Activated CD4-positive, alpha-beta memory T cell treated with anti-CD3 and anti-CD28 coated beads for 36 hours (primary cell): ENCODE data around the gene MYDGF. TPM values are rescaled to one million over a fixed set of nuclear protein-coding genes. Genes with fewer than 3 reads are reported as not detected.

ENCODE experiments used
- CTCF ChIA-PET: fragments of 350-600 bp; sonication (Branson Sonifier 250); formaldehyde crosslinking; loops from one replicate; lab custom pipeline; 2021; ENCODE audit warnings: antibody characterized with exemption, inconsistent platforms; lab: Charles Lee
- POLR2A ChIA-PET: fragments of 350-600 bp; sonication (Branson Sonifier 250); formaldehyde crosslinking; loops from one replicate; lab custom pipeline; 2021; ENCODE audit warnings: antibody characterized with exemption; lab: Charles Lee
- DNase-seq: peaks from one replicate; pipeline ENCODE4 v3.0.0-alpha.2; 2020
- H3K27ac Mint-ChIP-seq: one replicate; pipeline ENCODE4 v1.8.0; 2021; ENCODE audit warnings: mixed read lengths
- H3K27me3 Mint-ChIP-seq: one replicate; pipeline ENCODE4 v1.8.0; 2021; ENCODE audit warnings: mixed read lengths
- H3K36me3 Mint-ChIP-seq: one replicate; pipeline ENCODE4 v1.8.0; 2021; ENCODE audit warnings: mixed read lengths
- H3K4me1 Mint-ChIP-seq: one replicate; pipeline ENCODE4 v1.8.0; 2021; ENCODE audit warnings: low read depth, mixed read lengths
- H3K4me3 Mint-ChIP-seq: one replicate; pipeline ENCODE4 v1.8.0; 2021; ENCODE audit warnings: mild to moderate bottlenecking, mixed read lengths
- H3K9me3 Mint-ChIP-seq: one replicate; pipeline ENCODE4 v1.8.0; 2021; ENCODE audit warnings: mixed read lengths
- intact Hi-C: fragments of 100-400 bp; cut with micrococcal nuclease; formaldehyde crosslinking; loops from one replicate; pipeline ENCODE4 v1.15.1; 2023
- total RNA-seq, 2 experiments: library from RNA; stranded (reverse); gene quantifications; one replicate each; pipeline ENCODE4 v1.2.3, GENCODE V29; 2021

Gene MYDGF
- total RNA-seq, 2 experiments from 2014 or later = 72.9 to 74.7 TPM

- peaks cover 14% of the 10 kb centered on the region for H3K36me3 Mint-ChIP-seq
- DNase-seq = no peak
- no peak overlapping the region for H3K4me3 Mint-ChIP-seq
- H3K4me1 Mint-ChIP-seq = peaks cover 5% of the 10 kb centered on the region
- ChIA-PET CTCF (no interaction called here), POLR2A (no interaction called here)
- H3K27ac Mint-ChIP-seq = peak overlapping the region; percentile 44
- H3K27me3 Mint-ChIP-seq = no peaks in the 10 kb centered on the region
- intact Hi-C loops = no loop called here
- no peaks in the 10 kb centered on the region for H3K9me3 Mint-ChIP-seq
Measured at GRCh38 chr19:4709440-4710280, 39.5 kb upstream of the MYDGF start.

- Mint-ChIP-seq H3K4me3 (no peak overlapping the region), H3K27me3 (no peaks in the 10 kb centered on the region), H3K27ac (no peak overlapping the region), H3K9me3 (no peaks in the 10 kb centered on the region), H3K4me1 (peaks cover 5% of the 10 kb centered on the region), H3K36me3 (peaks cover 11% of the 10 kb centered on the region)
- no peak for DNase-seq
- intact Hi-C loops = no loop called here
- CTCF ChIA-PET = interaction anchor here (0.6 kb wide), 1 partner anchor 235 kb away, joined by 5 read pairs; no protein-coding TSS in a partner anchor
- POLR2A ChIA-PET = no interaction called here
Measured at GRCh38 chr19:4707956-4708650, 38.0 kb upstream of the MYDGF start.

GRCh38 chr19:4707322-4707721 lies 37.2 kb upstream of the MYDGF start:
- Mint-ChIP-seq H3K27me3 (no peaks in the 10 kb centered on the region), H3K27ac (no peak overlapping the region), H3K4me1 (peaks cover 5% of the 10 kb centered on the region), H3K9me3 (no peaks in the 10 kb centered on the region), H3K36me3 (peaks cover 16% of the 10 kb centered on the region), H3K4me3 (no peak overlapping the region)
- DNase-seq = no peak
- POLR2A ChIA-PET = no interaction called here
- CTCF ChIA-PET = no interaction called here
- intact Hi-C loops = no loop called here

DNA sequence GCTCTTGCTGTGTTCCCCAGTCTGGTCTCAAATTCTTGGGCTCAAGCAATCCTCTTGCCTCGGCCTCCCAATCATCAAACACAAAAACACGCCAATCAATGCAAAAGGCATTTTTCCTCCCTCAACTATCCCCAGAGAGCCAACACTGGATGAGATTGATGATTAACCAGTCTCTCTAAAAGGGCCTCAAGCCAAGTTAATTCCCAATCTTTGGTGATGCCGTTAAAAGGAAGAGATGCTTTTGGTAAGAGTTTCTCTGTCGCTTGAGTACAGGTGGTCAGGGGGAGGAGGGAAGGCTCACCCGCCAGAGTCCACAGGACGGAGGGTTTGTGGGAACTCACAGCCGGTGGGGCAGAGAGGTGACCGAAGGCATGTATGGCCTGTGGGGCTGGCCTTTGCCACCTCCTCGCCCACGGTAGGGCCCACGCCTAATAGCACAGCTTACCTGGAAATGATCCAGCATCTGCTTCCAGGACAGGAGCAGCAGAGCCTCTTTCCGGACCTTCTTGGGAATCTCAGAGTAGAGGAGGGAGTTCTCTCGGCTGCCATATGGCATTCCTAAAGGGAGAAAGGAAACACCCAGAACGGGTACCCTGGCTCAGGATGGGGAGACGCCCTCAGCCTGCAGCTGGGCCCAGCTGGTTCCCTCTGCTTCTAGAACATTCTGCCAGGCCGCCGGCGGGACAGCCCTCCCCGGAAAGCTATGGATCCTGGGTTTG lies 35.4 kb upstream of the MYDGF start:
- Mint-ChIP-seq H3K27me3 (no peaks in the 10 kb centered on the region), H3K27ac (no peak overlapping the region), H3K4me1 (peaks cover 5% of the 10 kb centered on the region), H3K9me3 (no peaks in the 10 kb centered on the region), H3K4me3 (no peak overlapping the region), H3K36me3 (peaks cover 16% of the 10 kb centered on the region)
- intact Hi-C loops = no loop called here
- ChIA-PET POLR2A (no interaction called here), CTCF (interaction anchor here (1.2 kb wide), 1 partner anchor 12 kb away, joined by 3 read pairs; no protein-coding TSS in a partner anchor)
- DNase-seq = no peak

DNA sequence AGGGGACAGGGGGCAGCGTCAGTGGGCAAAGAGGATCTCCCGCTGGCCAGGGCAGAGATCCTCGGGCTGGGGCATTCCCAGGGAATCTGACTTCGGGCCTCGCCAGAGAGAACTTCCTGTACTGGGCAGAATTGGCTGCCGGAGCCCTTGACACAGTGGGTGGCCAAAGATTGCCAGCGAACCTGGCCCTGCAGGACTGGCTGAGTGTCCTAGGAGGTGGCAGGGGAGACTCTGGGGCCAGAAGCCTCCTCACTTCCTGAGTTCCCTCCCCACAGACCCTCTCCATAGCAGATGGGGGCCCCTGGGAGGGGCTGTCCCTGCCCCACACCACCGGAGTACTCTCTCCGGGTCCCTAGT lies 34.2 kb upstream of the MYDGF start:
- H3K27me3 Mint-ChIP-seq = no peaks in the 10 kb centered on the region
- H3K36me3 Mint-ChIP-seq = peaks cover 16% of the 10 kb centered on the region
- no peak overlapping the region for H3K4me3 Mint-ChIP-seq
- no peaks in the 10 kb centered on the region for H3K9me3 Mint-ChIP-seq
- POLR2A ChIA-PET = interaction anchor here (0.6 kb wide), 1 partner anchor 36 kb away, joined by 3 read pairs; no protein-coding TSS in a partner anchor
- CTCF ChIA-PET = interaction anchor here (1.2 kb wide), 1 partner anchor 13 kb away, joined by 3 read pairs; no protein-coding TSS in a partner anchor
- intact Hi-C loops = no loop called here
- no peak overlapping the region for H3K27ac Mint-ChIP-seq
- no peak for DNase-seq
- H3K4me1 Mint-ChIP-seq = peaks cover 2% of the 10 kb centered on the region

GRCh38 chr19:4703671-4704316 lies 33.7 kb upstream of the MYDGF start:
- ChIA-PET POLR2A (interaction anchor here (0.6 kb wide), 1 partner anchor 35 kb away, joined by 3 read pairs; no protein-coding TSS in a partner anchor), CTCF (interaction anchor here (0.6 kb wide), 1 partner anchor 19 kb away, joined by 3 read pairs; no protein-coding TSS in a partner anchor)
- DNase-seq = no peak
- intact Hi-C loops = no loop called here
- no peak overlapping the region for H3K27ac Mint-ChIP-seq
- no peak overlapping the region for H3K4me3 Mint-ChIP-seq
- H3K4me1 Mint-ChIP-seq = no peaks in the 10 kb centered on the region
- no peaks in the 10 kb centered on the region for H3K9me3 Mint-ChIP-seq
- no peaks in the 10 kb centered on the region for H3K27me3 Mint-ChIP-seq
- peaks cover 14% of the 10 kb centered on the region for H3K36me3 Mint-ChIP-seq

DNA sequence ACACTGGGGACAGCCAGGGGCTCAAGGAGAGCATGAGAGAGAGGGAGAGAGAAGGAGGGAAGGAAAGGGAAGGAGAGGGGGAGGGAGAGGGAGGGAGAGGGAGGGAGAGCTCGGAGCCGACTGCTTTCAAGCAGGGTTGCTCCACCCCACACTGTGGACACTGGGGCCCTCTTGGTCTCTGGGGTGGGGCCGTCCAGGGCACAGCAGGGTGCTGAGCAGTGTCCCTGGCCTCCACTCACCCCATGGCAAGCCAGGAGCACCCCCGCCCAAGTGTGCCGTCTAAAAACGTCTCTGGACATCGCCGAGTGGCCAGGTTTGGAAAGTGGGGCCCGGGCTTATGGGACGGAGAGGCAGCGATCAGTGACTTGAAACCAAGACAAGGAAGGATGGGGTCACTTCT lies 32.6 kb upstream of the MYDGF start:
- Mint-ChIP-seq H3K4me1 (no peaks in the 10 kb centered on the region), H3K4me3 (no peak overlapping the region), H3K36me3 (peaks cover 14% of the 10 kb centered on the region), H3K27me3 (no peaks in the 10 kb centered on the region), H3K9me3 (no peaks in the 10 kb centered on the region), H3K27ac (no peak overlapping the region)
- ChIA-PET POLR2A (no interaction called here), CTCF (no interaction called here)
- DNase-seq = no peak
- intact Hi-C loops = no loop called here

DNA sequence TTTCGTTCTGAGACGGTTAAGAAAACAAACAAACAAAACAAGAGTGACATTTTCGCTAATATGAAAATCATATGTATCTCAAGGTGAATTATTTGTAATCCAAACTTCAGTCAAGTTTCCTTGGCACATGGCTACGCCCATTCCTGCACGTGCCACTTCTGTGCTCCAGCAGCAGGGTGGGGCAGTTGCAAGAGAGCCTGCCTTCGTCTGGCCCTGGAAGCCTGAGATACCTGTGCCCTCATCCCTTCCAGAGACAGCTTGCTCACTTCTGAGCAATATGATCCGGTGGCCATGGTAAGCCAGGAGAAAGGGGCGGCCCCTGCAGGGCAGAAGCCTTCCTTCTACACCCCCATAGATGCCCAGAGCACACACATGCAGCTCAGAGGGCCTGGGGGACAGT lies 31.4 kb upstream of the MYDGF start:
- DNase-seq = no peak
- Mint-ChIP-seq H3K27ac (no peak overlapping the region), H3K36me3 (peaks cover 17% of the 10 kb centered on the region), H3K4me3 (no peak overlapping the region), H3K4me1 (no peaks in the 10 kb centered on the region), H3K27me3 (no peaks in the 10 kb centered on the region), H3K9me3 (no peaks in the 10 kb centered on the region)
- ChIA-PET POLR2A (no interaction called here), CTCF (no interaction called here)
- intact Hi-C loops = no loop called here

GRCh38 chr19:4700693-4700970 lies 30.5 kb upstream of the MYDGF start:
- H3K4me3 Mint-ChIP-seq = no peak overlapping the region
- CTCF ChIA-PET = interaction anchor here (1.0 kb wide), 1 partner anchor 24 kb away, joined by 3 read pairs; no protein-coding TSS in a partner anchor
- H3K4me1 Mint-ChIP-seq = no peaks in the 10 kb centered on the region
- POLR2A ChIA-PET = no interaction called here
- no peak for DNase-seq
- H3K36me3 Mint-ChIP-seq = peaks cover 19% of the 10 kb centered on the region
- no peak overlapping the region for H3K27ac Mint-ChIP-seq
- H3K9me3 Mint-ChIP-seq = no peaks in the 10 kb centered on the region
- intact Hi-C loops = no loop called here
- no peaks in the 10 kb centered on the region for H3K27me3 Mint-ChIP-seq

GRCh38 chr19:4699826-4700692 lies 29.9 kb upstream of the MYDGF start:
- CTCF ChIA-PET = interaction anchor here (1.0 kb wide), 1 partner anchor 23 kb away, joined by 3 read pairs; no protein-coding TSS in a partner anchor
- DNase-seq = no peak
- Mint-ChIP-seq H3K9me3 (no peaks in the 10 kb centered on the region), H3K36me3 (peaks cover 23% of the 10 kb centered on the region), H3K4me1 (no peaks in the 10 kb centered on the region), H3K4me3 (no peak overlapping the region), H3K27me3 (no peaks in the 10 kb centered on the region), H3K27ac (no peak overlapping the region)
- intact Hi-C loops = no loop called here
- POLR2A ChIA-PET = no interaction called here

DNA sequence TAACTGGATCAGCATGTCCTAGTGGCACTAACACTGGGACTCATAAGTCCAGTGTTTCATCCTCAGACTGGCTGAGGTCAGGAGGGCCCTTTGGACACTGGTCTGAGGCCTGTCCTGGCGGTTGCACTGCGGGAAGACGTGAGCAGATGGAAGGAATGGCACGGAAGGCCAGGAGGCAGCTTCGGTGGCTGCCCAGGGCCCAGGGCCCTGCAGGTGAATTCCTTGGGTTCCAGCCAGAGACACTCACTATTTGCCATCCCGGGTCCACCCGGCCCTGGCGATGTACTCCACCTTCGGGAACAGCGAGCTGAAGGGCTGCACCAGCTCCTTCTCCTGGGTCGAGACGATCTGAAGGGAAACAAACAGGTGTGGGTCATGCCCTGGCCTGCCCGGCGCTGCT lies 27.2 kb upstream of the MYDGF start:
- H3K27ac Mint-ChIP-seq = no peak overlapping the region
- H3K36me3 Mint-ChIP-seq = peaks cover 29% of the 10 kb centered on the region
- H3K9me3 Mint-ChIP-seq = no peaks in the 10 kb centered on the region
- no peaks in the 10 kb centered on the region for H3K4me1 Mint-ChIP-seq
- H3K4me3 Mint-ChIP-seq = no peak overlapping the region
- no peak for DNase-seq
- ChIA-PET POLR2A (no interaction called here), CTCF (no interaction called here)
- H3K27me3 Mint-ChIP-seq = no peaks in the 10 kb centered on the region
- intact Hi-C loops = no loop called here
